HG03521 (cell line): Measurements from ENCODE around the gene IL37.
A peak's percentile ranks its signal among the peaks of the same experiment; 100 is the strongest.
"Not testable (repeated sequence)": the region's sequence is repeated elsewhere in the genome, so short reads cannot be mapped to it uniquely, and the experiment has no call there.

Experiments used
- ATAC-seq: cut with Tn5 transposase; IDR thresholded peaks from one replicate; pipeline ENCODE4 v1.9.1; 2021; ENCODE audit warnings: mild to moderate bottlenecking, moderate library complexity; ENCODE audit not compliant: unreplicated experiment

IL37 gene

GRCh38 chr2:112919086-112919485 lies 8.1 kb downstream of the IL37 start:
- no peak for ATAC-seq

- ATAC-seq, result no peak
These were observed 10.1 kb downstream of the IL37 start for GRCh38 chr2:112920923-112921532.

DNA sequence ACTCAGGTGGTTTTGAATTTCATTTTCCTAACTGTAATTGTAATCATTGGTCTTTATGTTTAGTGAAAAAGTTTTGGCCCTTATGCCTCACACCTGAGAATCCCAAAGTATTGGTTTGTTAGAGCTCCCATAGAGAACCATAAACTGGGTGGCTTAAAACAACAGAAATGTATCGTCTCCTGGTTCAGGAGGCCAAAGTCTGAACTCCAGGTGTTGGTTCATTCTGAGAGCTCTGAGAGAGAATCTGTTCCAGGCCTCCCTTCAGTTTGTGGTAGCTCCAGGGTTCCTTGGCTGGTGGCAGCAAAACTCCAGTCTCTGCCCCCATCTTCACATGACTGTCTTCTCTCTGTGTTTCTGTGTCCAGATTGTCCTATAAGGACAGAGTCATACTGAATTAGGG lies 11.0 kb downstream of the IL37 start:
- ATAC-seq, result no peak

- no peak for ATAC-seq
These were observed 12.4 kb downstream of the IL37 start for GRCh38 chr2:112923237-112923966.

DNA sequence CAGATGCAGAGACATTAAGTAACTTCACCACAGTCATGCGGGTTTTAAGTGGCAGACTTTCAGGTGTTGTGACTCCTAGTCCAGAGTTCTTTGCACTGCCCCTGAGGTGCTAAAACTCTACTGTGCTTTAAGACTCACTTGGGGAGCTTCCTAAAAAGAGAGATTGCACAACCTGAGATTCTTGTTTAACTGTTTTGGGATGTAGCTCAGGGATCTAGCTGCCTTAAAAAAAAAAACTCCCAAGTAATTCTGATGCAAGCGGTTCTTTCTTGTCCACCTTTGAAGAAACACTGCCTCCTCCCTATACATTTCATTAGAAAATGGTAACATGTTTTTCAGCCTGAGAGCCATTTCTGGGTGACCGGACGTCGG lies 13.0 kb downstream of the IL37 start:
- ATAC-seq, result no peak

DNA sequence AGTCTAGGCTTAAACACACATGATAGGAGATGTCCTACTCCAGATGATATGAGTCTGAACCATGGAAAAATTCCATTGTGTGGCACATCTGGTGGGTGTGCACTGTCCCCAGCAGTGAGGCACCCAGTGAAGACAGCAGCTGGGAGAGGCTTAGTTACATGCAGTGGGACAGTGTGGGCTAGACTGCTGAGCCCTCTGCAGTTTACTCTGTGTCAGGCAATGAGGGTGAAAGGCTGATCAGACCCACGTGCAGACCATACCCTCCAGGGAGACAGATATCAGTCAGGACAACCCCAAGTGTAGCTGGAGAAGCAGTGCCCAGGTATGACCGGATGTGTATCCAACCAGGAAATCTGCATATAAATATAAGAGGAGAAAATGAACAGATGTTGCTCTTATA lies 13.4 kb downstream of the IL37 start:
- ATAC-seq, result no peak

DNA sequence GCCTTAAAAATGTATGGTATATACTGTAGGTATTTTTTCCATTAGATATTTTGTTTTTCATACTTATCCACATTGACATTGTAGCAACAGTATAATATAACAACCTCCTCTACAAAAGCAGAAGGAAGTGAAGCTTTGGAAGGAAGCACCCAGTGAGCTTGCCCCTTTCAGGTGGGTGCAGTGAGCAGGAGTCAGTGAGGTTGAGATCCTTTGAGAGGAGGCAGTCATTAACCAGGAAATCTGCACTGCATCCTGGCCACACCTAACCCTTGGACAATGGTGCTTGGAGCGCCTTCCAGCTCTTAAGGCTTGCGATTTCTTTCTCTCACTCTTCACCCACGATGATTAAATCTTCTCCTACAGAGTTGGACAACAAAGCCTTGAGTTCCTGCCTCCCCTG lies 13.9 kb downstream of the IL37 start:
- no peak for ATAC-seq

DNA sequence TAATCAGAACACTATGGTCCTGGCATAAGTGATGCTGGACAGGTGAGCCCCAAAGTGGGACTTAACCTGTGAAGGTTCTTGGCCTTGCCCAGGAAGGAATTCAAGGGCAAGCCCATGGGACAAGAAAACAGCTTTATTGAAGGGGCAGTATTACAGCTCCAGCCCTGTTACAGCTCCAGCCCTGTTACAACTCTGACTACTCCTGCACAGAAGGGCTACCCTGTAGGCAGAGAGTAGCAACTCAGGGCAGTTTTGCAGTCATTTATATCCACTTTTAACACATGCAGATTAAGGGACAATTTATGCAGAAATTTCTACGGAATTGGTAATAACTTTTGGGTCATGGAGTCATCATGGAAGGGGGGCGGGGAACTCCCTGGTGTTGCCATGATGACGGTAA lies 15.7 kb downstream of the IL37 start:
- no peak for ATAC-seq

DNA sequence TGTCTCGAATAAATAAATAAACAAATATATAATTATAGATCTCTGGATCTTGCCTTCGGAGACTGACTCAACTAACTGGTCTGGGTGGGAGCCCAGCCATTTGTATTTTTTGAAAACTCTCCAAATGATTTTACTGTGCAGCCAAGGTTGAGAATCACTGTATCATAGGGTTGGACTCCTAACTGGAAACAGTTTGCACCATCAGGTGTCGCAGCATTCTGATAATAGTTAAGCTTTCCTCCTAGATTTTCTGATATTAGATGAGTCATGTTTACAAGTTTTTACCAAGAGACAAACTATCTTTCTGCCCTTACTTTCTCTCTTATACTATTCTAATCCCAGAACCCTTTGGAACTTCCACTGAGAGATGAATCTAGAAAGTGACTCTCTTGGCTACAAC lies 16.8 kb downstream of the IL37 start:
- ATAC-seq, result no peak

DNA sequence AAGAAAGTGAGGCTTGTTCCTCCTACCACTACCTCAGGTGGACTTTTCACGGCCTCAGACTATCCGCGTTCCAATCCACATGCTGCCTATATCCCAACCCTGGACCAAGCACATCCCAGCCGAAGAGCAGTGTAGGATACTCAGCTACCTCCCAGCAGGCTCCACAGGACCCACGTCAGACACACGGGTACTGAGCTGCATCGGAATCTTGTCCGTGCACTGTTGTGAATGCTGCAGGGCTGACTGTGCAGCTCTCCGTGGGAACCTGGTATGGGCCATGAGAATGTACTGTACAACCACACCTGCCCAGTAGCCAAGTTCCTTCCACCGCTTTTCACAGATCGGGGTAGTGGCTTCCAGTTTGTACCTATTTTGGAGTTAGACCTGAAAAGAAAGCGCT lies 22.3 kb downstream of the IL37 start:
- no peak for ATAC-seq

- not testable (repeated sequence) for ATAC-seq
These were observed 23.2 kb downstream of the IL37 start for GRCh38 chr2:112934117-112934516.

- no peak for ATAC-seq
These were observed 25.9 kb downstream of the IL37 start for GRCh38 chr2:112936927-112937232.

DNA sequence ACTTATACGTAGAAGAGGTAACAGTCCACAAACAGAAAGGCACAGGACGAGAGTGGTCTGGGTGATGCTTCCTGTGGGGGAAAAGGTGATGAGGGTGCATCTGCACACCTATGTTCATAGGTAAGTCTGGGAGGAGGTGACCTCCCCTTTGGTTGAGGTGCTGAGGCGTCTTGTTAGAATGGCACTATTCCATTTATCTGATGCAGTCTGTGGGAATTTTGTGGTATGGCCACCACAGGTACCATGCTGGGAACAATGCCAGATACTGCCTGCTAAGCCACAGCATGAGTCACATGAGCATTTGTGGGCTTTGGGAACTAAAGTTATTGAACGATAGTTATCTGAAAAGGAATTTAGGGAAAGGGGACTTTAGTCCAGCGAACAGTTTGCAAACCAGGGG lies 27.9 kb downstream of the IL37 start:
- no peak for ATAC-seq

DNA sequence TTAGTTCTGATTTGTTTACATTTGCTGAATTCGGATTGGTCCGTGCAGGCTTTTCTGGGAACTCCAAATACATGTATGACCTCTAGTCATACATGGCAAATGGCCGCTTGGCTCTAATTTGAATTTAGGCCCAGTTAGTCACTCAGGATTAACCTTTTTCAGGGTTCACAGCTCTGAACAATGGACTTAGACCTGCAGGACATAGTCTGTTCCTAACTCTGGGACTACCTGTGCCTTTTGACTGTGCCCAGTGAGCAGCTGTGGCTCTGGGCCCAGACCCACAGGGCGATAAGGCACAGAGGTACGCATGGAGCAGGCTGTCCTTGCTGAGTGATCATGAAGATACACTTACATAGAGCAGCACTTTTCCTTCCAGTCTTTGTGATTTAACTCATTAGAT lies 28.5 kb downstream of the IL37 start:
- ATAC-seq, result no peak

DNA sequence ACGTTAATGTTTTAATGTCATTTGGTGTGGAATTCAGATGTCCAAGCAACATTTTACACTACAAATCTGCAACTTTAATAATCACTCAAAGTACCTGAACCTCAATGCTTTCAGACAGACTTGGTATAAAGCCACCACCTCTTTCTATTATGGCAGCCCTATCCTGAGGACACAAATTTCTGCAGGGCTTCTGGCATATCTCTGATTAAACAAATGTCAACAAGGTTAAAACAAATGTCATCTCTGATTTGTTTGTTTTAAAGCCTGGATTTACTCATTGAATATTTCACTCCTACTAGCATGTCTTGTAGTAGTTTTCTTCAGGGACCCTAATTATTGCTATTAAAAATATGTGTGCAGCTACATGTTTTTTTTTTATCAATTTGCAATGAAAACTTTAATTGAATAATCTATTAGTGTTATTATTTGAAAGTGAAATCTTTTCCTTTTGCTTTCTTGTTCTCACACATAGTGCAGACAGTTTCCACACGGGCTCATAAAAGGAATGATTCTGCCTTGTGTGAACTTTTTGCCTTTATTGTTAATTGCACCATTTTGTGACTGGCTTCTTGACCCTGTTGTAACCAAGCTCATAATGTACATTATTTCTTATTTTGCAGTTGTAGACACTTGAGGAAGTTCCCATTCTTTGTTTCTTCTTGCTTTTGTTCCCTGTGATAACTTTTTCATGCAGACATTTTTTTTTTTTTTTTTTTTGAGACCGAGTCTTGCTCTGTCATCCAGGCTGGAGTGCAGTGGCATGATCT lies 30.1 kb downstream of the IL37 start:
- no peak for ATAC-seq

DNA sequence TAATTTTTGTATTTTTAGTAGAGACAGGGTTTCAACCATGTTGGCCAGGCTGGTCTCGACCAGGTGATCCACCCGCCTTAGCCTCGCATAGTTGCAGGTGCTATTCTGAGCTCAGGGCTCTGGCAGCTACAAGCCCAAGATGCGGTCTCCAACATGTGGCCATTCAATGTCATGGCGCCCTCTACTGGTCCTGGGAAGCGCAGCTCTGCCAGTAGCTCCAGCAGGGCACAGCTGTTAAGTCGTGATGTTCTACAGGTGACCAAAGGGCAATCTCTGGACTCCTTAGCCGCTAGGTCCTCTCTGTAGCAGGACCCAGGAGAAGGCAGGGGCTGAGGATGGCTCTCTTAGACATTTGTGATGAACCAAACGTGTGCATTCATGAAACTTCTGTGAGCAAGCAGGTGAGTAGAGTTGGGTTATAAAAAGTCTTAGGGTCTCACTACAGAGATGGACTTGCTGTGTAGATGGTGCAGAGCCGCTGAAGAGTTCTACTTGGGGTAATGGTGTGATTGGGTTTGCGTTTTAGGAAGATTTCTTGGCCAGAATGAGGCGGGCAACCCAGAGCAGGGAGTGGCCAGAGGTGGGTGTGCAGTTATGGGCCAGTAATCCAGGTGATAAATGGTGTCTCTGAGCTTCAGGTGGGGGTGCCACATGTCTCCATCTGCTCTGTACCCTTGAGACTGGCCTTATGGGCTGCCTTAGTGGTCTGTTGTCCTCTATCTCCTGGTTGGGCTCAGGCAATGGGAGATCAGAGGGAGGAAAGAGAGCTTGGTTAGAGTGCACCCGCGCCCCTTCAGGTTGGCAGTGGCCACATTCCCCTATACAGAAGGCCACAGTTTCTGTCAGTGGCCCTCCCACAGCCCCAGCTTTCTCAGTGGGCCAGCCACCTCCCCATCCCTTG lies 31.0 kb downstream of the IL37 start:
- peak; percentile 53 for ATAC-seq

DNA sequence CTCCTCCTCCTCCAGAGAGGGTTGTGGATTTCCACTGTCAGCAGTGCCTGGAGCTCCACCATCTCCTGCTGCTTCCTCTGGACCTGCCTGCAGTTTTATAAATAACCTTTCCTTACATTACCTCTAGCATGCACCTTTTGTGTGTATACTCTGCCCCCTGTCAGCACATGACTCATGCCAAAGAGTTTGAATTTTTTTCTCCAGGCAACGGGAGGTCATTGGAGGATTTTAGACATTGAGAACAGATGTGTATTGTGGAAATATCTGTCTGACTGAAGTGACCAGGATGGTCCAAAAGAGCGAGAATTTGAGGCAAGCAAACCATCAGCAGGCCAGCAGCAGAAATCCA lies 31.7 kb downstream of the IL37 start:
- ATAC-seq, result no peak

- no peak for ATAC-seq
These were observed 34.0 kb downstream of the IL37 start for GRCh38 chr2:112944971-112945370.

DNA sequence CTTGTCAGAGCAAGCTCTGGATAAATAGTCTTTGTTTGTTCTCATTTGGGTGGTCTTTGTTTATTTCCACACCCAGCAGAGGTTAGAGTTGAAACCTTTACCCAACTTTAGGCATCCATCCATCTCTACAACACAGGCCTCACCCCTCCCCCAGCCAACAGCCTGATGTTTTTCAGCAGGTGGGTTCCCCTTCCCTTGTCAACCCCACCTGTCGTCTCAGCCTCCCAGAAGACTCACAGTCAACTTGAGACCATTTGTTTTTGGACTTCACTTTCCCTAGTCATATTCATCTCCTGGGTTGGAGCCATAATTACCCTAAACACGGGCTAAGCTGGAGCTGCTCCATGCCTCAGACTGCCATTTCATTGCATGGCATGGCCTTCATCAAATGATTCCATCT lies 35.1 kb downstream of the IL37 start:
- no peak for ATAC-seq

DNA sequence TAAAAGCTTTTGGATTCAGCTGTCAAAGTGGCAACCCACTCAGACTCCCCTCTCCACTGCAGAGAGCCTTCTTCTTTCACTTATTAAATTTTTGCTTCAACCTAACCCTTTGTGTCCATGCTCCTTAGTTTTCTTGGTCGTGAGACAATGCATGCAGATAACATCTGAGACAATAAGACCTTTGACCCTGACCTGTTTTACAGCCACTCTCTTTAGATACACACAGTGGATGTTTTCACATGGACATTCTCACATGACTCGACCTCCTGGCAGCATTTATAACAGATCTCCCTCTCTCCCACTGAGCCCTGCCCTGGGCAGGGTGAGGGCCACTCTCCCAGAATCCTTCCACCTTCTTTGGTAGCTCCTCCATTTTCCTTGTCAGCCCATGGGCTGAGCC lies 36.4 kb downstream of the IL37 start:
- ATAC-seq, result no peak

DNA sequence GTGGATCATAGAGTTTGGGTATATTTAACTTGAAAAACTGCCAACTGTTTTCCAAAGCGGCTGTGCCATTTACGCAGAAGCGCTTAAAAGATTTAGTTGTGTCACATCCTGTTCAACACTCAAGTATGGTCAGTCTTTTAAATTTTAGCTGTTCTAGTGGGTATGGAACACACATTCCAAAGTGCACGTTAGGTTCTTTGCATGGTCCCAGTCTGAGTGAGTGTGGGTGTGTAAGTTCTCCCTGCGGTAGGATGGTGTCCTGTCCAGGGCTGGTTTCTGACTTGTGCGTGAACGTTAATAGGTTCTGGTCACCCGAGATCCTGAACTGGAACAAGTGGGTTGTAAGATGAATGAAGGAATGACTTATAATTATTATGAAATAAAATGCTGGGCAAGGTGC lies 38.5 kb downstream of the IL37 start:
- ATAC-seq, result no peak

- no peak for ATAC-seq
These were observed 43.4 kb downstream of the IL37 start for GRCh38 chr2:112954364-112954763.
